PC-9 (cell line): ENCODE data around the gene PHEX. TPM values are rescaled to one million over a fixed set of nuclear protein-coding genes. Genes with fewer than 3 reads are reported as not detected.

ENCODE experiments used
- BruUV-seq: library from RNA; stranded (reverse); fragments of 400-500 nt; replicated peaks from 2 replicates; lab custom pipeline; 2021; lab: Mats Ljungman, UMichigan
- CTCF ChIA-PET: fragments of 300-600 bp; sonication (Branson Sonifier 250); formaldehyde crosslinking; loops from one replicate; lab custom pipeline; 2022; ENCODE audit warnings: antibody characterized with exemption; lab: Charles Lee
- POLR2A ChIA-PET: fragments of 300-600 bp; sonication (Branson Sonifier 250); formaldehyde crosslinking; loops from one replicate; lab custom pipeline; 2022; ENCODE audit warnings: antibody characterized with exemption; ENCODE audit not compliant: unreplicated experiment; lab: Charles Lee
- DNase-seq, 2 experiments: peaks; one replicate each; pipeline versions ENCODE4 v3.0.0 to v3.0.0-alpha.2; 2015 to 2022; ENCODE audit warnings: mixed read lengths in 1 of 2
- H2AFZ ChIP-seq: fragments of 200-600 bp; sonication (generic); 2 replicates; pipeline ENCODE4 v1.8.1; 2017; ENCODE audit warnings: antibody characterized with exemption
- H3F3A ChIP-seq: fragments of 200-600 bp; sonication (generic); 2 replicates; pipeline ENCODE4 v1.8.1; 2017; ENCODE audit warnings: antibody characterized with exemption, mild to moderate bottlenecking, low read depth; ENCODE audit not compliant: insufficient read depth
- H3K27ac ChIP-seq: fragments of 200-600 bp; sonication (generic); 2 replicates; pipeline ENCODE4 v1.6.1; 2016; ENCODE audit warnings: mixed run types
- H3K27me3 ChIP-seq: fragments of 200-600 bp; sonication (generic); 2 replicates; pipeline ENCODE4 v1.6.1; 2016; ENCODE audit warnings: low read depth, mixed run types; ENCODE audit not compliant: insufficient read depth
- H3K36me3 ChIP-seq: fragments of 200-600 bp; sonication (generic); 2 replicates; pipeline ENCODE4 v1.6.1; 2016; ENCODE audit warnings: low read depth, mixed run types
- H3K4me1 ChIP-seq: fragments of 200-600 bp; sonication (generic); replicated peaks from 2 replicates; pipeline ENCODE4 v1.6.1; 2016; ENCODE audit warnings: mixed run types; ENCODE audit not compliant: insufficient read depth
- H3K4me2 ChIP-seq: fragments of 200-600 bp; sonication (generic); 2 replicates; pipeline ENCODE4 v1.6.1; 2017; ENCODE audit warnings: mixed run types
- H3K4me3 ChIP-seq: fragments of 200-600 bp; sonication (generic); 2 replicates; pipeline ENCODE4 v1.6.1; 2016; ENCODE audit warnings: mixed run types
- H3K79me2 ChIP-seq: fragments of 200-600 bp; sonication (generic); 2 replicates; pipeline ENCODE4 v1.6.1; 2017; ENCODE audit warnings: low read depth, mixed run types
- H3K9me2 ChIP-seq: fragments of 200-600 bp; sonication (generic); 2 replicates; pipeline ENCODE4 v1.8.1; 2017; ENCODE audit warnings: mild to moderate bottlenecking; ENCODE audit not compliant: insufficient read depth
- H3K9me3 ChIP-seq: fragments of 200-600 bp; sonication (generic); 2 replicates; pipeline ENCODE4 v1.8.1; 2016; ENCODE audit warnings: low read depth; ENCODE audit not compliant: insufficient read depth
- H4K20me1 ChIP-seq: fragments of 200-600 bp; sonication (generic); 2 replicates; pipeline ENCODE4 v1.8.1; 2017; ENCODE audit not compliant: insufficient read depth
- CTCF ChIP-seq: fragments of 200-600 bp; sonication (generic); conservative IDR thresholded peaks from 2 replicates; pipeline ENCODE4 v1.6.1; 2017; ENCODE audit warnings: mixed run types, antibody characterized with exemption, mild to moderate bottlenecking, moderate library complexity
- EZH2 ChIP-seq: fragments of 200-600 bp; sonication (generic); IDR thresholded peaks from 2 replicates; pipeline ENCODE4 v1.8.0; 2017; ENCODE audit warnings: antibody characterized with exemption, low read depth
- intact Hi-C: fragments of 100-400 bp; cut with micrococcal nuclease; formaldehyde crosslinking; loops from one replicate; pipeline ENCODE4 v1.10.0; 2022; ENCODE audit not compliant: unreplicated experiment
- total RNA-seq: library from RNA; stranded (reverse); gene quantifications from 2 replicates; pipeline ENCODE4 v1.2.3, GENCODE V29; 2021

Gene PHEX
- total RNA-seq, 1 experiment from 2014 or later: 3.5 TPM

GRCh38 chrX:22150371-22150770, 118.2 kb downstream of the PHEX start:
- no peak overlapping the region for H3K4me2 ChIP-seq
- no peaks in the 10 kb centered on the region for H3K36me3 ChIP-seq
- CTCF ChIA-PET: no interaction called here
- no peaks in the 10 kb centered on the region for H3K27me3 ChIP-seq
- H3F3A ChIP-seq: no peaks in the 10 kb centered on the region
- H3K4me1 ChIP-seq: no peaks in the 10 kb centered on the region
- no peak for TF ChIP-seq EZH2
- TF ChIP-seq CTCF: no peak
- POLR2A ChIA-PET: no interaction called here
- BruUV-seq: no TSS peak
- no peak overlapping the region for H3K27ac ChIP-seq
- no peaks in the 10 kb centered on the region for H3K9me2 ChIP-seq
- no peaks in the 10 kb centered on the region for H3K9me3 ChIP-seq
- intact Hi-C loops: no loop called here
- no peak overlapping the region for H2AFZ ChIP-seq
- H3K79me2 ChIP-seq: no peaks in the 10 kb centered on the region
- no peak for DNase-seq
- H3K4me3 ChIP-seq: no peak overlapping the region
- H4K20me1 ChIP-seq: no peaks in the 10 kb centered on the region

- H3K27ac ChIP-seq: no peak overlapping the region
- no peaks in the 10 kb centered on the region for H3K9me3 ChIP-seq
- no peaks in the 10 kb centered on the region for H3K36me3 ChIP-seq
- H3K4me2 ChIP-seq: no peak overlapping the region
- H3K79me2 ChIP-seq: no peaks in the 10 kb centered on the region
- DNase-seq: no peak
- BruUV-seq: no TSS peak
- no peaks in the 10 kb centered on the region for H3F3A ChIP-seq
- H3K9me2 ChIP-seq: no peaks in the 10 kb centered on the region
- H3K4me3 ChIP-seq: no peak overlapping the region
- no peaks in the 10 kb centered on the region for H3K27me3 ChIP-seq
- H3K4me1 ChIP-seq: peaks cover 6% of the 10 kb centered on the region; the same call in 1 of the 2 replicates
- no peaks in the 10 kb centered on the region for H4K20me1 ChIP-seq
- ChIA-PET CTCF (no interaction called here), POLR2A (no interaction called here)
- H2AFZ ChIP-seq: no peak overlapping the region
- TF ChIP-seq EZH2 (no peak), CTCF (no peak)
- intact Hi-C loops: no loop called here
These were observed 123.0 kb downstream of the PHEX start for GRCh38 chrX:22155126-22155525.

- no TSS peak for BruUV-seq
- no peaks in the 10 kb centered on the region for H3K9me2 ChIP-seq
- no peaks in the 10 kb centered on the region for H3K27me3 ChIP-seq
- ChIA-PET CTCF (no interaction called here), POLR2A (no interaction called here)
- H2AFZ ChIP-seq: no peak overlapping the region
- no peak overlapping the region for H3K4me3 ChIP-seq
- peak in 1 of 2 experiments; percentile 8 for DNase-seq
- intact Hi-C loops: no loop called here
- H3K4me1 ChIP-seq: peaks cover 7% of the 10 kb centered on the region
- 0 out of 2 replicates have a peak, but pooled peaks cover 2% of the 10 kb centered on the region for H3F3A ChIP-seq
- H3K27ac ChIP-seq: no peak overlapping the region
- H3K9me3 ChIP-seq: no peaks in the 10 kb centered on the region
- H3K4me2 ChIP-seq: no peak overlapping the region
- no peak for TF ChIP-seq EZH2
- TF ChIP-seq CTCF: no peak
- H3K79me2 ChIP-seq: no peaks in the 10 kb centered on the region
- H4K20me1 ChIP-seq: no peaks in the 10 kb centered on the region
- no peaks in the 10 kb centered on the region for H3K36me3 ChIP-seq
These were observed 126.9 kb downstream of the PHEX start for GRCh38 chrX:22159071-22159470.
